Omental fat pad (tissue), 4 donors: ENCODE measurements around the gene GLYAT. TPM values are rescaled to one million over a fixed set of nuclear protein-coding genes. Genes with fewer than 3 reads are reported as not detected.
A peak's percentile ranks its signal among the peaks of the same experiment; 100 is the strongest.

Source experiments
- ATAC-seq: fragments of 150-250 bp; one replicate; pipeline ENCODE4 v1.9.1; 2016; ENCODE audit warnings: mild to moderate bottlenecking, moderate library complexity; ENCODE audit not compliant: low FRiP score
- DNase-seq: peaks from one replicate; pipeline ENCODE4 v3.0.0-alpha.2; 2019; ENCODE audit warnings: low spot score
- total RNA-seq, 4 donors: library from RNA; depleted of rRNA; stranded (reverse); fragments of >200 nt; gene quantifications; one replicate each; pipeline ENCODE4 v1.1.0, GENCODE V29; 2016
- TF ChIP-seq, protein P1 (sequence below), 3 donors: fragments of 450-650 bp; IDR thresholded peaks; one replicate each; pipeline ENCODE4 v1.5.1; 2016 to 2017; ENCODE audit warnings: antibody characterized with exemption in 3 of 3, mild to moderate bottlenecking in 3 of 3, moderate library complexity in 2 of 3

The GLYAT gene
- total RNA-seq, 4 donors from 2014 or later = 1.2 to 4.9 (median 3.8) TPM

DNA sequence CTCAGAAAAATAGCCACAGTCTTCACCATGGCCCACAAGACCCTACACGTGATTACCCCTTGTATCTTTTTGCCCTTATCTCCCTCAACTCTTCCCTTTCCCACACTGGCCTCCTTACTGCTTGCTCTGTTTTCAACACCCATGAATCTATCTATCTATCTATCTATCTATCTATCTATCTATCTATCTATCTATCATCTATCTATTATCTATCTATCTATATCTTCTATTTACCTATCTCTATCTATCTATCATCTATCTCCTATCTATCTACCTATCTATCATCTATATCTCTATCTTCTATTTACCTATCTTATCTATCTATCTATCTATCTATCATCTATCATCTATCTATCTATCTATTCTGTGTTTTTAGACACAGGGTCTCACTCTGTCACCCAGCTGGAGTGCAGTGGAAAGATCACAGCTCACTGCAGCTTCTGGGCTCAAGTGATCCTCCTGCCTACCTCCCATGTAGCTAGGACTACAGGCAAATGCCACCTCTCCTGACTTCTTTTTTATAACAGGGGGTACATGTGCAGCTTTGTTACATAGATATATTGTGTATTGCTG lies 55.1 kb downstream of the GLYAT start:
- TF ChIP-seq, protein P1, sequence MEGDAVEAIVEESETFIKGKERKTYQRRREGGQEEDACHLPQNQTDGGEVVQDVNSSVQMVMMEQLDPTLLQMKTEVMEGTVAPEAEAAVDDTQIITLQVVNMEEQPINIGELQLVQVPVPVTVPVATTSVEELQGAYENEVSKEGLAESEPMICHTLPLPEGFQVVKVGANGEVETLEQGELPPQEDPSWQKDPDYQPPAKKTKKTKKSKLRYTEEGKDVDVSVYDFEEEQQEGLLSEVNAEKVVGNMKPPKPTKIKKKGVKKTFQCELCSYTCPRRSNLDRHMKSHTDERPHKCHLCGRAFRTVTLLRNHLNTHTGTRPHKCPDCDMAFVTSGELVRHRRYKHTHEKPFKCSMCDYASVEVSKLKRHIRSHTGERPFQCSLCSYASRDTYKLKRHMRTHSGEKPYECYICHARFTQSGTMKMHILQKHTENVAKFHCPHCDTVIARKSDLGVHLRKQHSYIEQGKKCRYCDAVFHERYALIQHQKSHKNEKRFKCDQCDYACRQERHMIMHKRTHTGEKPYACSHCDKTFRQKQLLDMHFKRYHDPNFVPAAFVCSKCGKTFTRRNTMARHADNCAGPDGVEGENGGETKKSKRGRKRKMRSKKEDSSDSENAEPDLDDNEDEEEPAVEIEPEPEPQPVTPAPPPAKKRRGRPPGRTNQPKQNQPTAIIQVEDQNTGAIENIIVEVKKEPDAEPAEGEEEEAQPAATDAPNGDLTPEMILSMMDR (IDR thresholded peaks at IDR 0.05) = no peak
- no peak for ATAC-seq
- no peak for DNase-seq

DNA sequence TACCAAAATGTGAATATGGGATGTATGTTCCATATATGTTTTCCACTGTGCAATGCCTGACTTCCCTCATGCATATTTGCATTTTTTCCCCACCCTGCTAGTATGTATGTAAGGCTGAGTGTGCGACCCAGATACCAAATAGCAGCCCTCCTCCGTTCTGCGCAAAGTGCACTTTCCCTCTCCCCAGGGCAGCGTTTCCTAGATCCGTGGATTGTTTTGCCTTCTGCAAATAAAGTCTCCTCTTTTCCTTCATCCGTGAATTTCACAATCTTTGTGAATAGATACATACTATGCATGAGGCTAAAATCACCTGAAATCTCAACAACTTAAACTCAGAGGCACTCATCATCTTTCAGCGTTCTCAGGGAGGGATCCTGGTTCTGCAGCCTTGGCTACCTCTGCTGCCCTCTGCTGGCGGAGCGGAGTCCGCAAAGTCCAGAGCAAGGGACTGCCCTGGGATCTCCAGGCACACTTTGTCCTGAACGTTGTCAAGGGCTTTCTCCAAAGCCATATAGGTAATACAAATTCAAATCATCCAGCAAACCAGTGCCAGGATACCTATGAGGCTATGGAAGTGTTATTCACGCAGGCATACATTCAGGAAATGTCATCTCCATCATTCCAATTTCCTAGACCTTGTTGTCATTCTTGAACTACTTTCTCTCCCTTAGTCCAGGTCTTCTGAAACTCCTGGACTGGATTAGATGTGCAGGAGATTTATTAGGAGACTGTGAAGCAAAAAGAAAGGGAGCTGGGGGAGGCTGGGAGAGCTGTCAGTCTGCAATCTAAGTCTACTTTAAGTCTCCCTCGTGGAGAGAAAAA lies 56.2 kb downstream of the GLYAT start:
- TF ChIP-seq, protein P1 (IDR thresholded peaks at IDR 0.05) = peak in 1 of 3 donors; percentile 11
- DNase-seq (peak; percentile 57), ATAC-seq (peak; percentile 66)

DNA sequence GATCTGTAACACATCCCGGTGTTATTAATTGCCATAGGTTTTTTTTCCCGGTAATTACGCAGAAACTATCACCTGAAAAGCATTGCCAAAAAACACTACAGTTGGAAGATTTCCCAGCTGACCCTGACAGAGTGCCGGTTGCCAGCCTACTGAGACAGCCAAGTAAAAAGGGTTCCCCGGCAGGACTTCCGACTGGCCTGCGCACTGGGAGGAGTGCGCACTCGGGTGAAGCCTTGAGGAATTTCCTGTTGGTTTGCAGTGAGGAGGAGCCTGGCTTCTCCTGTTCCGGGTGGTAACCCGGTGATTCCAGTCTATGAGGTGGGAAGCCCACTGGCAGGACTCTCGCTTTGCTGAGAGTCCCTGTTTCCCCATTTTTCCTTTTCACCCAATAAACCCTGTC lies 57.1 kb downstream of the GLYAT start:
- no peak for DNase-seq
- no peak for ATAC-seq
- TF ChIP-seq, protein P1 (IDR thresholded peaks at IDR 0.05) = no peak

DNA sequence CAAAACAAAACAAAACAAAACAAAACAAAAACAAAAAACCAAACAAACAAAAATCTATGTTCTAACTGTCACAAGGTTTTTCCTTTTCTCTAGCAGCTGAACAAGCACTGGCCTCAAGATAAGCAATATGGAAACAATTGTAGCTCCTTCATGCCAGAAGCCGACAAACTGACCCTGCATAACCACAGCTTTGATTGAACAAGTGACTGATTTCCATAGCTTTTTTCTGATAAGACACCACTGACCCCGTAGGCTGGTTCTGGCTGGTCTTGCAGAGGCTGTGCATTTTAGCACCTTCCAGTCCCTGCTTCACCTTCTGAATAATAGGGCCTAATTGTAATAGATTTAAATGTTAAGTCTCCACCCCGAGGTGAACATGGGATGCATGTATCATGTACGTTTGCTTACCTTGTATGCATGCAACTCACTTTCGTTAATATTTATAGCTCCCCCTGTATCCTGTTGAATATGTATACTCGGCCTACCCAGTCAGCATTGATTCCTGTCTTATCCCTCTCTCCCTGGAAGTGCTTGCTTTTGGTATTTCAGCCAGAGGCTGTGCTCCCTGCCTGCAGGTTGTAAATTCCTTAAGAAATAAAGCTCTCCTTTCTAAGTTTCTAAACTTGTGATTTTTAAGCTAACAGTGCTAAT lies 59.6 kb downstream of the GLYAT start:
- no peak for DNase-seq
- ATAC-seq = no peak
- TF ChIP-seq, protein P1 (IDR thresholded peaks at IDR 0.05) = no peak

DNA sequence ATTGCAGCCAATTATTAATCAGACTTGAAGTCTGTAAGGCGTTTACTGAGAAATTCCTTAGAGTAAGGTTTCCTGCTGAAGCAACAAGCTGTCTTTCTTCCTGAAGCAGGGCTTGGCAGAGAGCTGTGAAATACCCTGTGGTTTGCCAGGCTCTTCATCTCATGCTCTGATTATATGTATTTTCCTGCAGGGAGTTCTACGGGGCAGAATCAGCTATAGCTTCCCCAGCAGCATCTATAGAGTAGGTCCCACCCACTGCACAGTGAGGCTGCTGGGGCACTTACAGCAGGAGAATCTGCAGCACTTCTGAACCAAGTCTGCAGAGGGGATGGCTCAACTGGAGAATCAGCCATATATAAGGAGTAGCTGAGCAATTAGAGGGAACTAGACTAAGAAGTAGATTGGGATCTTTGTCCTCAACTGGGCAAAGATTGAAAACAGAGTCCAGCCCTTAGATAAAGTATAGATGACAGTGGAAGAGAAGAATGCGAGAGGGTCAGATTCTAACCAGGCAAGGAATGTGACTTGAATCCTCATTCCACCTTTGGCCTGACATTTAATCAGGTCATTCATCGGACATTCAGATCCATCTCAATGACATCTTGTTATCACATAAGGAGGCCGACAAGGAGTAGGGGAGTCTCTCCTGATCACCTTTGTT lies 71.7 kb downstream of the GLYAT start:
- TF ChIP-seq, protein P1 (IDR thresholded peaks at IDR 0.05) = no peak
- no peak for DNase-seq
- ATAC-seq = no peak

DNA sequence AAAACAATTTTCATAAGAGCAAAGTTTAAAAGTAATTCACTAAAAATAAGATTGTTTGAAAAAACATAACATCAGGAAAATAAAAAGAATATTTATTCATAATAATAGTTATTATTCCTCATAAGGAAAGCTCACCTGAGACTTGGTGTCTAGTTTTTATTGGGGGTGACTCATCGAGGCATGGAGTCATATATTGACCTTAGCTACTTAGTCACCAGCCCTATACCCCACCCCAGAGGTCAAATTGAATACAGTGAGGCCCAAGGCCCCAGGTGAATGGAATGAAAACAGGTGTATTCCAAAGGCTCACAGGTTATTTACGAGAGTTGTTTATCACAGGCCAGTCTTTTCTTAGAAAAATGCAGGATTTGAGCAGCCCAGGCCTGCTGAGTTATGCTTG lies 72.3 kb downstream of the GLYAT start:
- DNase-seq = no peak
- TF ChIP-seq, protein P1 (IDR thresholded peaks at IDR 0.05) = no peak
- no peak for ATAC-seq

Other genes starting within 250 kb of the GLYAT start
- not detected for gene OR5B21, start 223.8 kb downstream of the GLYAT start, total RNA-seq
- 10 to 100 TPM in 3 of 4 donors, 1 to 10 TPM in 1; 9.8 to 40.7 (median 15.1) TPM for gene LPXN, start 156.1 kb downstream of the GLYAT start, total RNA-seq
- 10 to 100 TPM; 40.9 to 49.8 (median 46.6) TPM for gene ZFP91, start 152.9 kb downstream of the GLYAT start, total RNA-seq
- 1 to 10 TPM; 2.1 to 2.5 (median 2.4) TPM for gene CNTF, start 109.3 kb downstream of the GLYAT start, total RNA-seq
- gene GLYATL2, start 112.8 kb upstream of the GLYAT start, total RNA-seq = not detected
- gene GLYATL1, start 207.5 kb upstream of the GLYAT start, total RNA-seq = under 1 TPM in 1 of 4 donors, not detected in 3; 0.69 TPM